Tibial nerve (tissue), 4 donors: ENCODE results near the gene FYCO1. TPM values are rescaled to one million over a fixed set of nuclear protein-coding genes. Genes with fewer than 3 reads are reported as not detected.

Experiments used
- DNase-seq, 2 donors: peaks; one replicate each; pipeline ENCODE4 v3.0.0-alpha.2; 2019; ENCODE audit warnings: low spot score in 2 of 2
- H3K27ac ChIP-seq, 4 donors: fragments of 200-600 bp; sonication (generic) in 3 of 4; one replicate each; pipeline ENCODE4 v1.5.1; 2017 to 2019; ENCODE audit warnings: mild to moderate bottlenecking in 1 of 4
- H3K27me3 ChIP-seq, 2 donors: fragments of 200-600 bp; sonication (generic) in 1 of 2; one replicate each; pipeline versions ENCODE4 v1.5.1 to v1.6.0; 2017 to 2019
- H3K36me3 ChIP-seq, 3 donors: fragments of 200-600 bp; sonication (generic); one replicate each; pipeline ENCODE4 v1.5.1; 2018 to 2019
- H3K4me1 ChIP-seq, 4 donors: fragments of 200-600 bp; sonication (generic) in 3 of 4; one replicate each; pipeline ENCODE4 v1.5.1; 2017 to 2019
- H3K4me3 ChIP-seq, 4 donors: fragments of 200-600 bp; sonication (generic) in 3 of 4; one replicate each; pipeline ENCODE4 v1.5.1; 2017 to 2019; ENCODE audit warnings: mild to moderate bottlenecking in 1 of 4, moderate library complexity in 1 of 4
- H3K9me3 ChIP-seq, 4 donors: fragments of 200-600 bp; sonication (generic) in 3 of 4; one replicate each; pipeline ENCODE4 v1.5.1; 2017 to 2019
- CTCF ChIP-seq, 5 experiments: fragments of 200-600 bp in 3 of 5; fragments of 450-650 bp in 2 of 5; sonication (generic) in 3 of 5; IDR thresholded peaks; one replicate each; pipeline ENCODE4 v1.5.1; 2016 to 2019; ENCODE audit warnings: antibody characterized with exemption in 5 of 5, mild to moderate bottlenecking in 3 of 5, moderate library complexity in 2 of 5
- EP300 ChIP-seq, 2 donors: sonication (generic); formaldehyde crosslinking; IDR thresholded peaks; one replicate each; pipeline ENCODE4 v1.6.1; 2017; ENCODE audit warnings: antibody characterized with exemption in 2 of 2, mild to moderate bottlenecking in 1 of 2
- POLR2A ChIP-seq, 2 donors: fragments of 450-650 bp; IDR thresholded peaks; one replicate each; pipeline ENCODE4 v1.6.1; 2017; ENCODE audit warnings: antibody characterized with exemption in 2 of 2, mild to moderate bottlenecking in 2 of 2, moderate library complexity in 2 of 2
- whole genome bisulfite sequencing, 2 donors: methylation state at CpG; one replicate each; pipeline ENCODE4 v1.1.5; 2018; 5-methylcytosine and 5-hydroxymethylcytosine counted together
- total RNA-seq, 4 donors: library from RNA; depleted of rRNA; stranded (reverse); fragments of >200 nt; gene quantifications; one replicate each; pipeline ENCODE4 v1.1.0, GENCODE V29; 2016

FYCO1 gene
- total RNA-seq, 4 donors from 2014 or later = 61.7 to 85.2 (median 67.9) TPM

GRCh38 chr3:45940004-45940780, 55.4 kb downstream of the FYCO1 start:
- no peak for TF ChIP-seq POLR2A (IDR thresholded peaks at IDR 0.05)
- TF ChIP-seq CTCF (IDR thresholded peaks at IDR 0.05) = no peak
- TF ChIP-seq EP300 (IDR thresholded peaks at IDR 0.05) = no peak
- Histone ChIP-seq H3K27me3 (no peaks in the 10 kb centered on the region), H3K9me3 (peaks cover 0 to 6% (median 0%) of the 10 kb centered on the region in 4 donors), H3K27ac (no peak overlapping the region), H3K4me1 (peaks cover 0 to 7% (median 0%) of the 10 kb centered on the region in 4 donors), H3K4me3 (no peak overlapping the region), H3K36me3 (peaks cover 0 to 74% (median 2%) of the 10 kb centered on the region in 3 donors)
- WGBS, 2 donors = 77 to 80% methylated on average over 7 of the region's 7 CpGs
- no peak for DNase-seq

DNA sequence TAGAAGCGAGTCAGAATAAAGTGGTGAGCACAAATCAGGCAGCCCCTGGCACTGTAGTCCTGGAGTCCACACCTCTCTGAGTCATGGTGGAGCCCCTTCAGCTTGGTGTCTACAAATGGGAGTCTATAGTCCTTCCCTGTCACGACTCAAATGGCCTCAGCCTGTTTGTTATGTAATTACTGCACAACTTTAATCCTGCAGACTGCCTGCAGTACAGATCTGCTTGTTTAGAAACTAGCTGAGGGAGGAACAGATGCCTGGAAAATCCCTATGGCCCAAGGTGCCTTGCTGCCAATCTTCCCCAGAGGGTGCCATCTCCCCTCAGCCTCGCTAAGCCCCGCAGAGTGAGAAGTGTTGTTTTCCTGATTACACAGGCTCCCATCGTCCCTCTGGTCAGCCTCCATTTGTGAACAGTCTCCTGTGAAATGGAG, 56.3 kb downstream of the FYCO1 start:
- no peak for DNase-seq
- Histone ChIP-seq H3K4me1 (peaks cover 0 to 7% (median 0%) of the 10 kb centered on the region in 4 donors), H3K27ac (no peak overlapping the region), H3K36me3 (peaks cover 0 to 76% (median 10%) of the 10 kb centered on the region in 3 donors), H3K27me3 (no peaks in the 10 kb centered on the region), H3K4me3 (no peak overlapping the region), H3K9me3 (peaks cover 0 to 6% (median 0%) of the 10 kb centered on the region in 4 donors)
- WGBS, 2 donors = 56 to 65% methylated on average over 5 of the region's 5 CpGs
- no peak for TF ChIP-seq EP300 (IDR thresholded peaks at IDR 0.05)
- no peak for TF ChIP-seq POLR2A (IDR thresholded peaks at IDR 0.05)
- TF ChIP-seq CTCF (IDR thresholded peaks at IDR 0.05) = no peak

DNA sequence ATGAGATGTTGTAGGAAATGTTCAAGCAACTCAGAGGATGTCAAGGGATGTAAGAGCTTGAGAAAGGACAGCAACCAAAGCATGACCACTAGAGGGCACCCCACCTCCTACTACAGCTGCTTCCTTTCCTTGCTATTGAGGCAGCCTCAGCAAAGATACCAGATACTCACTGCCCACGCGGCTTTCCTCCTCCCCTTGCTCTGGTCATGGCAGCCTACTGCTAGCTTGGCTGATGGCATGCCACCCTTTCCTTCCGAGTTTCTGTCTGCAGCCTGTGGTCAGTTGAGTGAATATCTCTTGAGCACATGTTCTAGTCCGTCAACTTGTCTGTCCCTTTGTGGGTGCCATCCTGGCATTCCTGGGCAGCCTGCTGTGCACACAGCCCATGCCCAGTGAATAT, 56.8 kb downstream of the FYCO1 start:
- Histone ChIP-seq H3K9me3 (peaks cover 0 to 6% (median 0%) of the 10 kb centered on the region in 4 donors), H3K36me3 (peaks cover 0 to 81% (median 10%) of the 10 kb centered on the region in 3 donors), H3K4me1 (peaks cover 0 to 7% (median 0%) of the 10 kb centered on the region in 4 donors), H3K4me3 (no peak overlapping the region), H3K27me3 (no peaks in the 10 kb centered on the region), H3K27ac (no peak overlapping the region)
- DNase-seq = peak; percentile 77 to 95
- WGBS, 2 donors = 8 to 25% methylated on average over 4 of the region's 4 CpGs
- TF ChIP-seq EP300 (IDR thresholded peaks at IDR 0.05) (no peak), CTCF (IDR thresholded peaks at IDR 0.05) (peak; percentile 79 to 92 (median 85)), POLR2A (IDR thresholded peaks at IDR 0.05) (no peak)

DNA sequence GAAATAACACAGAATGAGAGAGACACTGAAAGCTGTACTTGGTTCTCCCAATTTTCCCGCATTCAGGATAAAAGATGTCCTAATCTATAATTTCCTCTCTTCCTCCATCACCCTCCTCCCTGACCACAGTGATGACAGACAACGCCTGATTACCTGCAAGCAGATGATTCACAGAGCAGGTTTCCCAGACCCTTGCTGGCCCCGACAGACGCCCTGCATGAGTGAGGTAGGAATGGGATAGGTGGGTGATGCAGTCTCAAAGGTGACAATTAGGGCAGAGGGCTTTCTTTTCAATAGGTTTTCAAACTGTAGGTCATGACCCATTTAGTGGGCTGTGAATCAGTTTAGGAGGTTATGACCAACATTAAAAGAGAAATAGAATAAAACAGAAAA, 57.6 kb downstream of the FYCO1 start:
- TF ChIP-seq CTCF (IDR thresholded peaks at IDR 0.05) (no peak), EP300 (IDR thresholded peaks at IDR 0.05) (no peak), POLR2A (IDR thresholded peaks at IDR 0.05) (no peak)
- Histone ChIP-seq H3K4me3 (no peak overlapping the region), H3K27me3 (no peaks in the 10 kb centered on the region), H3K36me3 (peaks cover 0 to 79% (median 10%) of the 10 kb centered on the region in 3 donors), H3K9me3 (peaks cover 0 to 6% (median 0%) of the 10 kb centered on the region in 4 donors), H3K27ac (no peak overlapping the region), H3K4me1 (peaks cover 0 to 7% (median 0%) of the 10 kb centered on the region in 4 donors)
- WGBS, 2 donors = 95 to 96% methylated on average over 4 of the region's 4 CpGs
- no peak for DNase-seq
